Transverse colon (tissue), 4 donors: Measurements from ENCODE around the gene CDH22. TPM values are rescaled to one million over a fixed set of nuclear protein-coding genes. Genes with fewer than 3 reads are reported as not detected.

ENCODE experiments used
- DNase-seq: peaks from one replicate; pipeline ENCODE4 v3.0.0-alpha.2; 2019
- H3K27ac ChIP-seq, 4 donors: fragments of 200-600 bp; sonication (generic); 2 replicates each; pipeline ENCODE4 v1.5.1; 2016 to 2018; ENCODE audit warnings: inconsistent platforms in 4 of 4
- H3K27me3 ChIP-seq: fragments of 200-600 bp; sonication (generic); 2 replicates; pipeline ENCODE4 v1.5.1; 2017; ENCODE audit warnings: inconsistent platforms
- H3K36me3 ChIP-seq, 4 donors: fragments of 200-600 bp; sonication (generic); 2 replicates each; pipeline ENCODE4 v1.5.1; 2017 to 2019; ENCODE audit warnings: inconsistent platforms in 4 of 4
- H3K4me1 ChIP-seq, 4 donors: fragments of 200-600 bp; sonication (generic); 2 replicates each; pipeline ENCODE4 v1.5.1; 2017 to 2020; ENCODE audit warnings: inconsistent platforms in 4 of 4
- H3K4me3 ChIP-seq, 4 donors: fragments of 200-600 bp; sonication (generic); 1 replicate in 1 of 4; 2 replicates in 3 of 4; pipeline versions ENCODE4 v1.5.1 to v1.6.1; 2017 to 2019; ENCODE audit warnings: inconsistent platforms in 4 of 4
- H3K9me3 ChIP-seq, 2 donors: fragments of 200-600 bp; sonication (generic); 2 replicates each; pipeline ENCODE4 v1.5.1; 2017 to 2019; ENCODE audit warnings: inconsistent platforms in 2 of 2
- EP300 ChIP-seq: sonication (generic); formaldehyde crosslinking; IDR thresholded peaks from one replicate; pipeline ENCODE4 v1.6.1; 2017; ENCODE audit warnings: antibody characterized with exemption, low read depth
- POLR2A ChIP-seq: fragments of 450-650 bp; IDR thresholded peaks from one replicate; pipeline ENCODE4 v1.6.1; 2016; ENCODE audit warnings: antibody characterized with exemption, mild to moderate bottlenecking, moderate library complexity
- POLR2AphosphoS5 ChIP-seq, 3 donors: sonication (generic); formaldehyde crosslinking; IDR thresholded peaks; one replicate each; pipeline ENCODE4 v1.6.1; 2016; ENCODE audit warnings: antibody characterized with exemption in 3 of 3
- WGBS, 2 donors: methylation state at CpG; one replicate each; pipeline ENCODE4 v1.1.5; 2018; ENCODE audit warnings: low coverage in 1 of 2; 5-methylcytosine and 5-hydroxymethylcytosine counted together
- in situ Hi-C, 4 donors: fragments of 200-750 bp; cut with MboI; loops; one replicate each; pipeline versions ENCODE4 v1.15.0 to v1.15.1; 2017; ENCODE audit warnings: low sequenced_read_pairs in 3 of 4, low pct_ligation_motif_present in 1 of 4, low pct_unique_long_range_greater_than_20kb in 1 of 4
- intact Hi-C: fragments of 100-400 bp; cut with DNase I; formaldehyde crosslinking; loops from one replicate; pipeline ENCODE4 v1.15.1; 2023; ENCODE audit warnings: low total_unique reads
- total RNA-seq, 4 donors: library from RNA; depleted of rRNA; stranded (reverse); fragments of >200 nt; gene quantifications; one replicate each; pipeline ENCODE4 v1.1.0, GENCODE V29; 2016
- TF ChIP-seq, protein P1 (sequence below), 5 experiments: fragments of 200-600 bp in 3 of 5; fragments of 450-650 bp in 2 of 5; sonication (generic) in 3 of 5; IDR thresholded peaks; 1 replicate in 2 of 5; 2 replicates in 3 of 5; pipeline ENCODE4 v1.5.1; 2016 to 2017; ENCODE audit warnings: antibody characterized with exemption in 5 of 5, inconsistent platforms in 3 of 5, mild to moderate bottlenecking in 2 of 5, moderate library complexity in 1 of 5

The CDH22 gene
- total RNA-seq, 4 donors from 2014 or later, result not detected

GRCh38 chr20:46156065-46156464 lies 152.2 kb downstream of the CDH22 start:
- Histone ChIP-seq H3K27ac (no peak overlapping the region), H3K27me3 (peaks cover 35% of the 10 kb centered on the region), H3K4me3 (no peak overlapping the region), H3K36me3 (no peaks in the 10 kb centered on the region), H3K9me3 (no peaks in the 10 kb centered on the region), H3K4me1 (no peaks in the 10 kb centered on the region)
- DNase-seq, result no peak
- 46% methylated on average over 8 of the region's 8 CpGs; no CpG with 5 or more reads in 1 of the 2 donors for WGBS, 2 donors
- in situ Hi-C loops, result no loop called here
- intact Hi-C loops, result no loop called here
- no peak for TF ChIP-seq POLR2AphosphoS5 (IDR thresholded peaks at IDR 0.05)
- no peak for TF ChIP-seq EP300
- TF ChIP-seq POLR2A, result no peak
- TF ChIP-seq, protein P1, sequence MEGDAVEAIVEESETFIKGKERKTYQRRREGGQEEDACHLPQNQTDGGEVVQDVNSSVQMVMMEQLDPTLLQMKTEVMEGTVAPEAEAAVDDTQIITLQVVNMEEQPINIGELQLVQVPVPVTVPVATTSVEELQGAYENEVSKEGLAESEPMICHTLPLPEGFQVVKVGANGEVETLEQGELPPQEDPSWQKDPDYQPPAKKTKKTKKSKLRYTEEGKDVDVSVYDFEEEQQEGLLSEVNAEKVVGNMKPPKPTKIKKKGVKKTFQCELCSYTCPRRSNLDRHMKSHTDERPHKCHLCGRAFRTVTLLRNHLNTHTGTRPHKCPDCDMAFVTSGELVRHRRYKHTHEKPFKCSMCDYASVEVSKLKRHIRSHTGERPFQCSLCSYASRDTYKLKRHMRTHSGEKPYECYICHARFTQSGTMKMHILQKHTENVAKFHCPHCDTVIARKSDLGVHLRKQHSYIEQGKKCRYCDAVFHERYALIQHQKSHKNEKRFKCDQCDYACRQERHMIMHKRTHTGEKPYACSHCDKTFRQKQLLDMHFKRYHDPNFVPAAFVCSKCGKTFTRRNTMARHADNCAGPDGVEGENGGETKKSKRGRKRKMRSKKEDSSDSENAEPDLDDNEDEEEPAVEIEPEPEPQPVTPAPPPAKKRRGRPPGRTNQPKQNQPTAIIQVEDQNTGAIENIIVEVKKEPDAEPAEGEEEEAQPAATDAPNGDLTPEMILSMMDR (IDR thresholded peaks at IDR 0.05), result no peak

GRCh38 chr20:46154796-46155195 lies 153.5 kb downstream of the CDH22 start:
- Histone ChIP-seq H3K27me3 (peaks cover 30% of the 10 kb centered on the region), H3K4me1 (no peaks in the 10 kb centered on the region), H3K4me3 (no peak overlapping the region), H3K27ac (no peak overlapping the region), H3K9me3 (no peaks in the 10 kb centered on the region), H3K36me3 (no peaks in the 10 kb centered on the region)
- intact Hi-C loops (no loop called here), in situ Hi-C loops (no loop called here)
- TF ChIP-seq EP300, result no peak
- TF ChIP-seq POLR2A, result no peak
- TF ChIP-seq POLR2AphosphoS5 (IDR thresholded peaks at IDR 0.05), result no peak
- TF ChIP-seq, protein P1 (IDR thresholded peaks at IDR 0.05), result no peak
- no peak for DNase-seq
- 57 to 86% methylated on average over 1 to 2 of the region's 2 CpGs for WGBS, 2 donors

DNA sequence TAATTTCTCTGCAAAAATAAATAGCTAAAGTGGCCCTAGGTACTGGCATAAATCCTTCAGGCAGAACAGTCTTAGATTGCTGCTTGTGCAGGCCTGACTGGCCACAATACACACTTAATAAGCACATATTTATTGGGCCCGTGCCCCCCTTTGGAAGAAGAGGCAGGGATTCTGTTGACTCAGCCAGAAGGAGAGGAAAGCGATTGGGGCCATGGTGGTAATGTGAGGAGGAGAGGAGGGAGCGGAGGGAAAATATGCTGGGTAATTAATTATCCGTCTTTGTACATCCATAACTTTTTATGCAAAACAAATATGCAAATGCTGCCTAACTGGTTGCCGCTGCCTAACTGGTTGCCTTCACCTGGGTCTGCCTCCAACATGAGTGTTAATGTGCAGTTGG lies 154.0 kb downstream of the CDH22 start:
- H3K9me3 ChIP-seq, result no peaks in the 10 kb centered on the region
- 73% methylated on average over 5 of the region's 5 CpGs; no CpG with 5 or more reads in 1 of the 2 donors for WGBS, 2 donors
- H3K36me3 ChIP-seq, result no peaks in the 10 kb centered on the region
- H3K4me3 ChIP-seq, result no peak overlapping the region
- in situ Hi-C loops, result no loop called here
- no peaks in the 10 kb centered on the region for H3K4me1 ChIP-seq
- no peak for DNase-seq
- TF ChIP-seq POLR2AphosphoS5 (IDR thresholded peaks at IDR 0.05), result no peak
- no peak for TF ChIP-seq POLR2A
- TF ChIP-seq EP300, result no peak
- TF ChIP-seq, protein P1 (IDR thresholded peaks at IDR 0.05), result no peak
- H3K27me3 ChIP-seq, result peaks cover 30% of the 10 kb centered on the region
- intact Hi-C loops, result no loop called here
- H3K27ac ChIP-seq, result no peak overlapping the region

GRCh38 chr20:46152824-46153586 lies 155.3 kb downstream of the CDH22 start:
- TF ChIP-seq POLR2AphosphoS5 (IDR thresholded peaks at IDR 0.05), result no peak
- TF ChIP-seq, protein P1 (IDR thresholded peaks at IDR 0.05), result no peak
- intact Hi-C loops, result no loop called here
- no peak for DNase-seq
- Histone ChIP-seq H3K36me3 (no peaks in the 10 kb centered on the region), H3K4me1 (no peaks in the 10 kb centered on the region), H3K27me3 (peaks cover 28% of the 10 kb centered on the region), H3K27ac (no peak overlapping the region), H3K9me3 (no peaks in the 10 kb centered on the region), H3K4me3 (no peak overlapping the region)
- in situ Hi-C loops, result no loop called here
- 81% methylated on average over 24 of the region's 33 CpGs; no CpG with 5 or more reads in 1 of the 2 donors for WGBS, 2 donors
